ENCODE measurements around the gene CLEC5A.

DNA sequence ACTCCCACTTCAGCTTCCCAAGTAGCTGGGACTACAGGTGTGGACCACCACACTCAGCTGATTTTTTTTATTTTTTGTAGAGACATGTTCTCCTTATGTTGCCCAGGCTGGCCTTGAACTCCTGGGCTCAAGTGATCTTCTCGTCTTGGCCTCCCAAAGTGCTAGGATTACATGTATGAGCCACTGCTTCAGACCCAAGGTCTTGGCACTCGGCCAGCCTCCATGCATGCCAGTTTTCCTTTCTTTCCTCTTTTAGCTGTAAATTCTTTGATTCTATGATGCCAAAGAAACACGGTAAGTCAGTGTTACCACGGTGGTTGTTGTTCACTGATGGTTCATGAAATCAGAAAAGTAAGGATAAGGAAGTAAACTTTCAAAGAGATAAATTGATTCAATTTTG lies 45.9 kb upstream of the CLEC5A start:
- TF ChIP-seq, protein P1, sequence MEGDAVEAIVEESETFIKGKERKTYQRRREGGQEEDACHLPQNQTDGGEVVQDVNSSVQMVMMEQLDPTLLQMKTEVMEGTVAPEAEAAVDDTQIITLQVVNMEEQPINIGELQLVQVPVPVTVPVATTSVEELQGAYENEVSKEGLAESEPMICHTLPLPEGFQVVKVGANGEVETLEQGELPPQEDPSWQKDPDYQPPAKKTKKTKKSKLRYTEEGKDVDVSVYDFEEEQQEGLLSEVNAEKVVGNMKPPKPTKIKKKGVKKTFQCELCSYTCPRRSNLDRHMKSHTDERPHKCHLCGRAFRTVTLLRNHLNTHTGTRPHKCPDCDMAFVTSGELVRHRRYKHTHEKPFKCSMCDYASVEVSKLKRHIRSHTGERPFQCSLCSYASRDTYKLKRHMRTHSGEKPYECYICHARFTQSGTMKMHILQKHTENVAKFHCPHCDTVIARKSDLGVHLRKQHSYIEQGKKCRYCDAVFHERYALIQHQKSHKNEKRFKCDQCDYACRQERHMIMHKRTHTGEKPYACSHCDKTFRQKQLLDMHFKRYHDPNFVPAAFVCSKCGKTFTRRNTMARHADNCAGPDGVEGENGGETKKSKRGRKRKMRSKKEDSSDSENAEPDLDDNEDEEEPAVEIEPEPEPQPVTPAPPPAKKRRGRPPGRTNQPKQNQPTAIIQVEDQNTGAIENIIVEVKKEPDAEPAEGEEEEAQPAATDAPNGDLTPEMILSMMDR (IDR thresholded peaks at IDR 0.05), result no peak
- TF ChIP-seq POLR2A (IDR thresholded peaks at IDR 0.05), result no peak

Data from adrenal gland (tissue), 5 donors.